Stimulated activated CD4-positive, alpha-beta T cell treated with anti-CD3 and anti-CD28 coated beads, Interleukin-4, amount 100 ng/mL, for 1 hour (primary cell): ENCODE data around the gene PRRT1.
"Not testable (repeated sequence)": the region's sequence is repeated elsewhere in the genome, so short reads cannot be mapped to it uniquely, and the experiment has no call there.

Experiments used
- DNase-seq: peaks from one replicate; pipeline ENCODE4 v3.0.0-alpha.2; 2020

The PRRT1 gene

DNA sequence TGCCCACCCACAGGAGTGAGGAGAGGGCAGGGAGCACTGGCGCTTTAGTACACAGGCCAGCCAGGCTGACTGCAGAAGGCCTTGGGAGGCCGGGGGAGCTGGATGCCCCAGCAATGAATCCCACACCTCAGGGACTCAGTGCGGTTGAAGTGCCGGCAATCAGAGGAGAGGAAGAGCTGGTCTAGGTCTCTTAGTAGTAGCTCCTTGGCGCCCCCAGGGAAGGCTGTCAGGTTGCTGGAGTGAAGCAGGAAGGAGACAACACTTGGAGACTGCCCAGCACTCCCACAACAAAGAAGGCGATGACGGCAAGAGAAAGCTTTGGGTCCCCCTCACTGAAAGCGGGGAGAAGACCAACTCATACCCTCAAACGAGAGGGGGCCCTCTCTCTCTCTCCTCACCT lies 34.3 kb downstream of the PRRT1 start:
- DNase-seq, result no peak

DNA sequence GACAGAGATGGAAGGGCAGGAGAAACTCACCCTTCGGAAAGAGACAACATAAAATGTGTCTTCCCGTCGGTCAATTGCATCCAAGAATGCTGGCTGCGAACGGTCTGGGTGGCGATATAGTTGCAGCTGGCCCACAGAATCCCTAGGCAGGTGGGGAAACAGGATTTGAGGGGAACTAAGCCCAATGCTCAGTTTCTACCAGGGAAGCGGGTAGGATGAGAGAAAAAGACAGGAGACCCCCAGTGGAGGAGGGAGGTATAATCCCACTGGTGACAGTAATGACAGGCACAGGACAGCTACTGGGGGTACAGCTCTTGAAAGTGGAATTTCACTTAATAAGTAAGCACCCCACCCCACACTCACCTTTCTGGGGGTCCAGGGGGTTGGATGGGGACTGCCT lies 35.1 kb downstream of the PRRT1 start:
- DNase-seq, result no peak

DNA sequence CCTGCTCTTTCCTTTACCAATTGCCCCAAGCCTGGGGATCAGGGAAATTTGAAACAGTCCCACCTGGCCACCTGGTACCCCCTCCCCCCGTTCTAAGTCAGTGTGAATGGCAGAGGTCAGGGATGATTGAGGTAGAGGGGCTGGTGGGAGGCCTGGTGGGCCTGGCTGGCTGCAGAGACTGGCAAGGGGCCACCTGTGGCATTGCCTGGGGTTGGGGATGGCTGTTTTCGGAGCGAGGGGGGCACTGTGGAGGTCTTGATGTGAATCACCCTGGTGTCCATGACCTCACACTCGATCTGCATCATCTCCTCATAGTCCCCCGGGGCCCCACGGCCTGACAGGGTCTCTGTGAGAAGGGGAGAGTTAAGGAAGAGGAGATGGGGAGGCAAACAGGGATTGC lies 36.1 kb downstream of the PRRT1 start:
- DNase-seq, result no peak

DNA sequence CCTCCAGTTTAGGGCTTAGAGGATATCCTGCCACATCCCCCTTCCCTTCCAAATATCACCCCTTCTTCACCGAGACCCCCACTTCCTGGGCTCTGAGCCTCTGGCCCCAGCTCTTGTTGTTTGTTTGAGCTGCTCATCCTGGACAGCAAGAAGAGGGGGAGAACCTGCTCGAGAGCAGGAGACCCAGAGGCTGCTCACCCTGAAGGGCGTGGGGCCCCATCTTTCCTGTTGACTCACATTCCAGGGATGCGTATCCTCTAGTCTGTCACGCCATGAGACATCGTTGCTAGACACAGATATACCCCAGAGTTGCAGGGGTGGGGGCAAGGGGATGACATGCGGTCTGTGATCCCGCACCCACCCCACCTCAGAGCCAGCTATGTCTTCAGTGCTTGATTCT lies 36.9 kb downstream of the PRRT1 start:
- no peak for DNase-seq

DNA sequence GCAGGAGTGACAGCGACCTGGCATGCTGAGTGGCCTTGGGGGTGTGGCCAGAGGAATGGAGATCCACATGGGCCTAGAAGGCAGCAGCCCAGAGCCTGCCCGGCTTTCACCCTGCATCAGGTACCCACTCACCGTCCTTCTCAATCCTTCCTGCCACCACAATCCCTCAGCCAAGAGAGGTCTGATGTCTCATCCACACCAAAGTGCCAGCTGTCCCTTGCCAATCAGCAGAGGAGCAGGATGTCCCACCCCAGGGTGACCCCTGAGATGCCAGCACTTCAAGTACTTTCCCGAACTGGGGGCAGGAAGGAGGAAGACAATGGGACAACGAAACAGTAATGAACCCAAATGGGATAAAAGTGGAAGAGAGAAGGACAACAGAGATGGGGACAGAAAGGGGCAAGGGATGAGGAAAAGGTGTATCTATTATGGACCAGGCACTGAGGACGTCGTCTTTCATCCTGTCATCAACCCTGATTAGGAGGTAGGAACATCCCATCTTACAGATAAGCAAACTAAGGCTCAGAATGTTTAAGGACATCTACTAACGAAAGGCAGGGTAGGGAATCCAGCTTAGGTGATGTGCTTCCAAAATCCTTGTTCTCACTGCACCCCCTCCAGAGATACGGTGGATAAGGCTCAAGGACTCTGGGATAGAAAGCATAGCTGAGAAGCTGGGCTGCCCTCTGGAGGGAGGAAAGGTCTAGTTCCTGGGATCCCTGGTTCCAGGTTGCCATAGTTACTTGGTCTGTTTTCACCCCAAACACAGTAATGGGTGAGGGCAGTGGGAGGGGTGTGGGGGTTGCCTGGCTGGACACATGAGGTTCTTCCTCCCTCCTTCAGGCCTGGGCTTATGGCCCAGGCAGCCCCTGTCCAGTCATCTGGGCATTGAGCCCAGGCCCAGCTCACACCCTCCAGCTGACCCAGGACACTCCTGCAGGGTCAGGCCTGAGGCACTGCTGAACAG lies 38.1 kb downstream of the PRRT1 start:
- no peak for DNase-seq

DNA sequence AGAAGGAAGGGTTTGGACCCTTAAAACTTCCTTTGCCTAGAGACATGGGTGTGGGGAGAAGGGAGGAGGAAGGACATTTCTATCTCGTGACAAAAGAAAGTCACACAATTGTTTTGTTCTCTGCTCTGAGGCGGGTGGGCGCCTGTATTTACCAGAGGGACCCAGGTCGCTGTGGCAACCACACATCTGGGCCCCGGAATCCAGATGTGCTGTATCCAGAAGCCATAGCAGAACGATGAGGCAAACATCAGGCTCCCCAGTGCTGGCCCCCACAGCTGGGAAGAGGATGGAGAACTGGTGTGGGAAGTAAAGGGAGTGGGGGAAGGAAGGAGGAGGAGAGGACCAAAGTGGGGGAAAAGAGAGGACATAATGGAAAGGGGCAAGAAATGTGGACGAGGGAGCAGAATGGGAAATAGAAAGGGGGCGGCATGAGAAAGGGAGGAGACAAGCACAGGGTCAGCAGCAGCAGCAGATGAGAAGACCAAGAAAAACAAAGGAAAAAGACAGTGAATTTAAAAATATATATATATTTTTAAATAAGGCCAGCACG lies 39.2 kb downstream of the PRRT1 start:
- no peak for DNase-seq

DNA sequence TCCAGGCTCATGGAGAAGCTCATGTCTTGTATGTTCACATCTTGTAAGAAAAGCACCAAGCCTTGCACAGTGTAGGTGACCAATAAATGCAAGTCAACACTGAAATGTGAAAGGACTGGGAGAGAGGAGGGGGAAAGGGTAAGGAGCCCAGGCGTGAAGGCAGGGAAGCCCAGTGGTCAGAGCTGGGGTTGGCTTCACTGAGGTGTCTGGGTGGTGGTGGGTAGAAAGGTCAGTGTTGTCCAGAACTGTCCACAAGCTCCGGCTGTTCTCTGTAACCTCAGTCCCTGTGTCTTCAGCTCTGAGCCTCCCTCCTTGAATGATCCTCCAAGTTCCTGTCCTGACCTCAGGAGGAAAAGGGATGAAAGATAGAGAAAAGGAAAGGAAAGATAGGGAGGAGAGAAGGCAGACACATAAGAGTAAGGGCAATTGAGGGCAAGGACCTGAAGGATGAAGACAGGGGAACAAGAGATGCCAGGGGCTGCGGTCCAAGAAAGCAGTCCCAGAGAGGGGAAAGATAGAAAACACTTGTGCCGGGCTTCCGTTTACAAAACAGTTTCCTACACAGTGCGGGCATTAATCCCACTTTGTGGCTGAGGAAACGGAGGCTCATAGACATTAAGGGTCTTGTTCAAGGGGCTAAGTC lies 40.2 kb downstream of the PRRT1 start:
- DNase-seq, result no peak

DNA sequence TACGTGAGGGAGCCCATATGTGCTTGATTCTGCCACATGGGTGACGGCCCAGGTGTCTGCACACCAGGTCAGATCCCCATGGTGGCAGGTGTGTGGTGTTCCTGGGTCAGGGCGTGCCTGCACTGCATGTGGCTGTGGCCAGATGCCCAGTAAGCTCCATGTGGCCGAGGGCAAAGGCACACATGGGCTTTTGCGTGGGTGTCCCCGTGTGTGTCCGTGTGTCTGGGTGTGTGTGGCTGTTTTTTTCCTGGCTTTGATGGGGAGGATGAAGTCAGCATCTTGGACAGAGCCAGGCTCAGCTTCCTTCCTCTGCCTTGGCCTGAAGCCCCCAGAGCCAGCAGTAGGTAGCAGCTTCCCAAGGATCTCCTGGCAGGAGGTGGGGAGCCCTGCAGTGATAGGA lies 41.1 kb downstream of the PRRT1 start:
- DNase-seq, result no peak

DNA sequence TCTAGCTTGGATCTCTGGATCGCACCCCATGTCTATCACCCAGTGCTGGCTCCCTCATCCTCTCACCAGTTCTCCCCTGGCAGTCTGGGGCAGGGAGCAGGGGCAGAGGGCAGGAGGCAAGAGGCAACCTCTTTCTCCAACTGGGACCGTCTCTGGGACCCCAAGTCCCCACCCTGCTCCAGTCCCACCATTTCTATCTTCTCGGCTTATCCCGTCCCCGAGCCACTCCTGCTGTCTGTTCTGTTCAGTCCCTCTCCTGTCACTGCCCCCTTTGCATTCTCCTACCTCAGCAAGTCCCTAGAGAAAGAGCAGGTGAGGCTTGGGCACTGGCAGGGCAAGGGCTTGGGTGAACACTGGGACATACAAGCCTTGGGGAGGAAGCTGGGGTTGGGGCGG lies 42.0 kb downstream of the PRRT1 start:
- no peak for DNase-seq

DNA sequence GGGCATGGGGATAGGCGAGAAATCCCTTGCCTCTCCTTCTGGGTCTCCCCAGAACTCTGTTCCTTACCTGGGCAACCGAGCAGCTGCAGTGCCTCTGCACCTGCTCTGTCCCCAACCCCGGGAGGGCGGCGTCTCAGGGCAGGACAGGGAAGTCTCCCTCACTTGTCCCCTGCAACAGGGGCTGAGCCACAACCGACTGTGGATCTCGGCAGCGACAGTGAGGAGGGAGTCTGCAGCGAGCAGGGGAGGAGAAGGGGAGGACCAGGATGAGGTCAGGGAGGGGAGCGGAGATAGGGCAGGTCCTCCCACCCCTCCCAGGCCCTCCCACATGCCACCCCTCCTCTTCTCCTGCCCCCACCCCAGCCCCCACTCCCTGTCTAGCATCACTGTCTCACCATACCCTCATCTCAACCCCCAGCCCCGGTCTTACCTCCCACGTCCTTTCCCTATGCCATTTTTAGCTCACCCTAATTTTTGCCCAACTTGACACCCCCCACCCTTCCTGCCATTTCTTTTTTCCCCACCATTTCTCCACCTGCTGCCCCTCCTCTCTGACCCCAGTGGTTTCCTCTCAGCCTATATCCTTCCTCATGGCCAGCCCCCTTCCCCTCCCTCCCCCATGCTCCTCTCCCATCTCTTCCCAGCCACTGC lies 42.5 kb downstream of the PRRT1 start, which contains the start of gene TNXB:
Gene TNXB (minus strand): TSS at position 225 of the 651 bp plus-strand sequence. CDS start 11,140 bp downstream, outside the sequence.
- no peak for DNase-seq

DNA sequence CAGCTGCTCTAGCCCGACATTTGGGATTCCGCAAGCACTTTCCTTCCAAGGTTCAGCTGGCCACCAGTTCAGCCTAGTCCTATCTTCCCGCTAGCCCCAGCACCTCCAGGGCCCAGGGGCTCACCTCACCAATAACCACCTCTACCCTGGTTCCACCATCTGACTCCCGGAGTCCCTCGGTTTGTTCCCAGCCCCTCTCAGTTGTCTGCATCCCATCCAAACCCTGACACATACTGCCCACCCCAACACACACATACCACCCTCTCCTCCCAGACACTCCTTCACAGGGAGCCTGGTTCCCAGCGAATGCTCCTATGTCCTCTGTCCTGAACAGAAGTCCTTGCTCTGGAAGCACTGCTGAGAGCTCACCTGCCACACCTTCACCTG lies 43.0 kb downstream of the PRRT1 start:
- DNase-seq, result no peak

DNA sequence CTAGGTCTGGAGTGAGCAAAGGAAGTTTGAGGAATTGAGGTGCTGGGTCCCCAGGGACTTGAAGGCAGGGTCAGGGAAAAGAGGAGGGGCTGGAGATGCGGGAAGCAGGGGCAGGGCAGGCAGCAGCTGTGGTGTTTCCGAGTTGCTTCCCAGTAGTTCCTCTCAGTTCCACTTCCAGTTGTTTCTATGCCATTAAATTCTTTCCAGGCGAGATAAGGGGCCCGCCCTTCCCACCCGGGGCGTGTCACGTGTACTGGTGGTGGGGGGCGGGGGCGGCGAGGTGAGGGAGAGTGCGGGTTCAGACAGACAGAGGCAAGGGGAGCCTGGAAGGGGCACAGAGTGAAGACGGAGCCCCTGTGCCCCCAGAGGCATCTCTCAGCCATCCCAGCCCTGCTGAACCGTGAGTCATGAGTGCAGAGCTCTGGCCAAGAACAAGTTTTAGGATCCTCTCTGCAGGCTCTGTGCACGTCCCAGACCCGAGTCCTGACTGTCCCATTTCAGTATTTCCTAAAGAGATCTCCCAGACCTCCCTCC lies 43.6 kb downstream of the PRRT1 start:
- no peak for DNase-seq

DNA sequence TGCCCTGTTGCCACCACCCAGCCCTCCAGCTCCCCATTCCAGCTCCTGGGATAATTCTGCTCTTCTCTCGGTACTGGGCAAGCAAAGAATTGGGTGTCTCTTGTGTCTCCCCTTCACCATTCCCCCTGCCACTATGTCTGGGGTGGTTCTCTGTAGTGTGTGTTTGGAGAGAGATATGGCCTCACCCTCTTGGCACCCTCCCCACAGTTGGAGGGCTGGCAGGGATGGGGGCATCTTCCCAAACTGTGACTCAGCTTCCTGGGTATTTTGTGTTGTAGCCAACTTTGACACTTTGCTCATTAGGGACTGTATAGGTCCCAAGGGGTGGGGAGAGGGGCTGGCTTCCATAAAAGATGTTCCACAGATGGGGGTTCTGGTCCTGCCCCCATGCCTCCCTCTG lies 44.3 kb downstream of the PRRT1 start:
- no peak for DNase-seq

DNA sequence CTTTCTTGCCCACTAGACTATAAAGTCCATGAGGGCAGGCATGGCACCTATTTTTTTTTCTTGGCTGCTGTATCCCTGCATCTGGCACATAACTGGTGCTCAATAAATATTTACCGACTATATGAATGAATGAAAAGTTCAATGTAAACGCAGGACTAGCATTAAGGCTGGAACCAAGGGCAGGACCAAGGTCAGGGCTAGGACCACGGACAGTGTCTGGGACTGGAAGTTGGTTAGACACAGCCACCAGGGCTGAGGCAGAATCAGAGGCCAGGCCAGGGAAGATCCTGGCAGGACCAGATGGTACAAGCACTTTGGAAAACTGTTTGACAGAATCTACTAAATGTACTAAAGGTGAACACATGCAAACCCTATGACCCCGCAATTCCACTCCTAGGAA lies 46.3 kb downstream of the PRRT1 start:
- no peak for DNase-seq

DNA sequence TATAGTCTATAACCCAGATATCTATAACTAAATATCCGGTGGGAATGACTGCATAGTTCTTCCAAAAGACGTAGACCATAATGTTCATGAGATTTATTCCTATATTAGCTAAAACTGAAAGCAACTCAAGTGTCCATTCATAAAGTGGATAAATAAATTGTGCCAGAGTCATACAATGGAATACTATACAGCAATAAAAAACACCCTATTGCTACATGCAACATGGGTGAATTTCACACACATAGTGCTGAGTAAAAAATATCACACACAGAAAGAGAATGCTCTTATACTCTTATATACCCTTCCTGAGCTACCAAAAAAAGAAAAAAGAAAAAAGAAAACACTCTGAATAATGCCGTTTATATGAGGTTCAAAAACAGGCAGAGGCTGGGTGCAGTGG lies 49.5 kb downstream of the PRRT1 start:
- DNase-seq, result no peak

DNA sequence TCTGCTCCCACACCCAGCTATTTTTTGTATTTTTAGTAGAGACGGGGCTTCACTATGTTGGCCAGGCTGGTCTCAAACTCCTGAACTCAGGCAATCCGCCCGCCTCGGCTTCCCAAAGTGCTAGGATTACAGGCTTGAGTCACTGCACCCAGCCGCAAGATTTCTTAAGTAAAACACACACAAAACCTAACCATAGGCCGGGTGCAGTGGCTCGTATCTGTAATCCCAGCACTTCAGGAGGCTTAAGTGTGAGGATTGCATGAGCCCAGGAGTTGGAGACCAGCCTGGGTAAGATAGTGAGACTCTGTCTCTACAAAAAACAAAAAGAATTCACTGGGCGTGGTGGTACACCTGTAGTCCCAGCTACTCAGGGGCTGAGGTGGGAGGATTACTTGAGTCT lies 51.5 kb downstream of the PRRT1 start:
- DNase-seq, result not testable (repeated sequence)
